ENCODE data around the gene PAXX.

PAXX gene

DNA sequence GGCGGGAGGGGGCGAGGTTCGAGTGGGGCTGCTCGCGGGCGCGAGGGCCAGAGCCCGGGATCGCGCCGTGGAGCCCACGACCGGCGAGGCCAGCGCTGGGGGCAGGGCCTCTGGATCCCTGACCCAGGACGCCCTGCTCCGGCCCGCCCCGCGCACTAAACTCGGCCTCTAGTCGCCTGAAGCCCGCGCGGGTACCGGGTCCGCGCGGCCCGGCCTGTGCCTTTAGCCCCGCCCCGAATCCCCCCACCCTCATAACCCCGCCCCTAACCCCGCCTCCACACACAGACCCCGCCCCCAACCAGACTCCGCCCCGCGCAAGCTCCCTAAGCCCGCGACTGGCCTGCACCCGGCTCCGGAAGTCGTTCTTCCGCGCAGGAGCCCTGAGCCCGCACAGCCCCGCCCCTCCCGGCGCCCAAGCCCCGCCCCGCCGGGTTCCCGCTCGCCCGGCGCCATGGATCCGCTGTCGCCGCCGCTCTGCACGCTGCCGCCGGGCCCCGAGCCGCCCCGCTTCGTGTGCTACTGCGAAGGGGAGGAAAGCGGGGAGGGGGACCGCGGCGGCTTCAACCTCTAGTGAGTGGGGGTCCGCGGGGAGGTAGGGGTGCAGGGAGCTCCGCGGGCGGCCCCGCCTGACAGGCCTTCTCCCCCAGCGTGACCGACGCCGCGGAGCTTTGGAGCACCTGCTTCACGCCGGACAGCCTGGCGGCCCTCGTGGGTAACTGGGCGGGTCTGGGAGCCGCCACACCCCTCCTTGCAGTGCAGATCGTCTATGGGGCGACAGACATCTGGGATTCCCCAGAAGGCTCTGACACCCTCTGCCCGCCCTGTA lies at the start of gene PAXX:
PAXX (plus strand) TSS at position 430 of the 826 bp plus-strand sequence; CDS start at position 452, 22 bp downstream.
- peak; percentile 95 for DNase-seq (ENCODE audit: low spot score)

- no peak for DNase-seq (ENCODE audit: low spot score)
Observed at GRCh38 chr9:136942881-136943230, 49.4 kb upstream of the PAXX start.

- peak; percentile 25 for DNase-seq (ENCODE audit: low spot score)
Observed at GRCh38 chr9:136943291-136944211, 48.7 kb upstream of the PAXX start.

DNA sequence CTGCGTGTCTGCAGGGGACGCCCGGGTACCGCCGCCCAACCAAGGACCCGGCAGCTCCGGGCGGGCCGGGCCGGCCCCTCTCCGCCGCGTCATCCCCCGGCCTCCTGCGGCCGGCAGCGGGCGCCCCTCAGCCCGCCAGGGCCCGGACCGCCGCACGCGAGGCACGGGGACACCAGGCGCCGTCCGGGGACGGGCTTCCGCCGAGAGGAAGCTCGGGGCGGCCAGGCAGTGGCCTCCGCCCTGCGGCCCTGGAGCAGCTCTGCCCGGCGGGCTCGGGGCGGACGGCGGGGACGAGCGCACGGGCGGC lies 48.1 kb upstream of the PAXX start:
- DNase-seq (ENCODE audit: low spot score), result no peak

DNA sequence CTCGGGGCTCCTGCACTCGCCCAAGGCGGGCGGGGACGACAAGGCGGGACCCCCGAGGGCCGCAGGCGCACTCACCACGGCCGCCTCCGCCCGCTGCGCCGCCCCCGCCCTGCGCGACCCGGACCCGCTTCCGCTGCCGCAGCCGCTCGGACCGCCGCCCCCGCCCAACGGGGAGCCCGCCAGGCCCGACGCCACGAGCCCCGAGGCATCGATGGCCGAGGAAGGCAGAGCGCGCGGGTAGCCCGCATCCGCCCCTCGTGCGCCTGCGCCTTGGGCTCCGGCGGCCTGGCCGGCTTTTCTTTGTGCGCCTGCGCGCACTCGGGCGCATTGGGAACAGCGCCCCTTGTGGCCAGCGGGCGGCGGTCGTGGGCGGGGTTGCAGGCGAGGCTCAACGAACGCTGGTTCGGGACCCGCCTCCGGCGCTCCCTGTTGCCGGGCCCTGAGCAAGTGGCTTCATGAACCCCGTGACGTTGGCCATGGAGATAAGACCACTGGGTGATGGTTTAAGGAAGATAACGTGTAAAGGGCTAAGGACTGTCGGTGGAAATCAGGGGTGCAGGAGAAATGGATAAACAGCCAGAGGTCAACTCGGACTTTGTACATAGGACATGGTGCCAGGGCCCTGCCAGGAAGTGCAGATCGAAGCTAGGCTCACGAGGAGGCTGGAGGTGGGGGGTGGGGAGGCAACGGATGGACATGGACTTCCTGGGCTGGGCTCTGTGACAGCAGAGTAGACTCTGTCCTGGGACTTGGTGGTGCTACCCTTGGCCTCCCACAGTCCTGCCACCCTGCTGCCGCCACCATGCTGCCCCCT lies 47.5 kb upstream of the PAXX start, which contains the start of the genes C8G and FBXW5:
C8G (plus strand) TSS at position 725 of the 814 bp plus-strand sequence; CDS start at position 803, 78 bp downstream.
FBXW5 (minus strand) TSS at position 220 of the 814 bp plus-strand sequence. CDS start 655 bp downstream, outside the sequence.
- DNase-seq (ENCODE audit: low spot score), result peak; percentile 95

- DNase-seq (ENCODE audit: low spot score), result no peak
Observed at GRCh38 chr9:136945333-136946227, 46.6 kb upstream of the PAXX start.

GRCh38 chr9:136946228-136947027 lies 45.8 kb upstream of the PAXX start:
- no peak for DNase-seq (ENCODE audit: low spot score)

- no peak for DNase-seq (ENCODE audit: low spot score)
Observed at GRCh38 chr9:136947028-136947891, 45.0 kb upstream of the PAXX start.

GRCh38 chr9:136947955-136948510 lies 44.2 kb upstream of the PAXX start:
- DNase-seq (ENCODE audit: low spot score), result no peak

- no peak for DNase-seq (ENCODE audit: low spot score)
Observed at GRCh38 chr9:136949239-136949816, 42.9 kb upstream of the PAXX start.

- peak; percentile 97 for DNase-seq (ENCODE audit: low spot score)
Observed at GRCh38 chr9:136949817-136950655, 42.2 kb upstream of the PAXX start.

DNA sequence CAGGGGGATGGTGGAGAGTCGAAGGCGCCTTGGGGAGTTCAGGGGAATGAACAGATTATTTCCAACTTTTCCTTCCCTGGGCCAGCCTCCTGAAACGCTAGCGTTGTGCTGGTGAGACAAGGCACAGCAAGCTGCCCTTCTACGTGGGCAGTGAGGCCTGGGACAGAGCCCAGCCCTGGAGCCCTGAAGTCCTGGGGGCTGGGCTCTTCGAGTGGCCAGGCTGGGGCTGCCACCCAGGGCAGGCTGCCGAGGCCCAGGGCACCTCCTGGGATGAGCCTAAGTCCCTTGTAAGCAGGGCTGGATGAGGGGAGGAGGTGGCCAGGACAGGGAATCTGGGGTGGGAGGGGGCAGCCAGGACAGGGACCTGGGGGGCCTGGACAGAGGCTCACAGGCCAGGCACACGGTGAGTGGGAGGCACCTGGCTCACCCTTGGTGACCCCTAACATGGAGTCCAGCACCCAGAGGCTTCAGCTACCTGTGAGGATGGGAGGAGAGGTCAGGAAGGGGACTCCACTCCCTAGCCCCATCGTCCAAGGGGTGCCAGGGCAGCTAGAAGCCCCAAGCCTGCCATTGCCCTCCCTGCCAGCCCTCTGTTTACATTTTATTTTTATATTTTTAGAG lies 41.5 kb upstream of the PAXX start:
- no peak for DNase-seq (ENCODE audit: low spot score)

GRCh38 chr9:136951541-136952320 lies 40.5 kb upstream of the PAXX start, which contains the start of gene LCN12:
LCN12 (plus strand) TSS chr9:136952273; CDS start chr9:136952328, 55 bp downstream.
- no peak for DNase-seq (ENCODE audit: low spot score)

DNA sequence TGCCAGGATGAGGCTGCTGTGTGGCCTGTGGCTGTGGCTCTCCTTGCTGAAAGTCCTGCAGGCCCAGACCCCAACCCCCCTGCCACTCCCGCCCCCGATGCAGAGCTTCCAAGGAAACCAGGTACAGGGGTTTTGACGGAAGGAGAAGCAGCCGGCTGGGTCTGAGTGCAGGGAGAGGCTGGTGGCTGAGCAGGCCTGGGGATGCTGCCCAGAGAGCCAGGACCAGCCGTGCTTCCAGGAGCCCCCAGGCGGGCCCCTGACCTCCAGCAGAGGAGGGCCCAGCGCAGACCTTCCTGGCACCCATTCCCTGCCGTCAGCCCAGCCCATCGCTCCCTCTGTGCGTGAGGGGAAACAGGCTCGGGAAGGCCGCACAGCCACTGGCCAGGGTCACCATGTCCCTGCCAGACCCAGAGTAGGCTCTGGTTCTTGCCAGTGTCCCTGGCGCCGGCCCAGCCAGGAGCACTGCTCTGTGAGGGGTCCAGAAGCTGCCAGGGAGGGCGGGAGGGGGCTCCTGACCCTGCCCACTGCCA lies 39.8 kb upstream of the PAXX start:
- DNase-seq (ENCODE audit: low spot score), result no peak

DNA sequence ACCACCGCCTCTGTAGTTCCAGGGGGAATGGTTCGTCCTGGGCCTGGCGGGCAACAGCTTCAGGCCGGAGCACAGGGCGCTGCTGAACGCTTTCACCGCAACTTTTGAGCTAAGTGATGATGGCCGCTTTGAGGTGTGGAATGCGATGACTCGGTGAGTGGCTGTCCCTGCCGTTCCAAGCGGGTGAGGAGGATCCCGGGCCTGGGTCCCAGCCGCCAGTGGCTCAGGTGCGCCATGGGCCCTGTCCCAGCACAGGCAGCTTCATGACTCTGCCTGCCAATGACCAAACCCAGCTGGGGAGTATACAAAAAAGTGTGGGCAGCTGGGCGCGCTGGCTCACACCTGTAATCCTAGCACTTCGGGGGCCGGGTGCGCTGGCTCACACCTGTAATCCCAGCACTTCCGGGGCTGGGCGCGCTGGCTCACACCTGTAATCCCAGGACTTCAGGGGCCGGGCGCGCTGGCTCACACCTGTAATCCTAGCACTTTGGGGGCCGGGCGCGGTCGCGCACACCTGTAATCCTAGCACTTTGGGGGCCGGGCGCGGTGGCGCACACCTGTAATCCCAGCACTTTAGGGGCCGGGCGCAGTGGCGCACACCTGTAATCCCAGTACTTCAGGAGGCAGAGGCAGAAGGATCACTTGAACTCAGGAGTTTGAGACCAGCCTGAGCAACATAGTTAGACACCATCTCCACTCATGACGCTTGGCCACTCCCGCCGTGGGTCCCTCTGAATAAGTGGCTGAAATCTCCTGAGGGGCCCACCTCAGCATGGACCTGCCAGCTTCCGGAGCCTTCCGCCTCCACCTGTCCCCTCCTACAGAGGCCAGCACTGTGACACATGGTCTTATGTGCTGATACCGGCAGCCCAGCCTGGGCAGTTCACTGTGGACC lies 39.1 kb upstream of the PAXX start:
- DNase-seq (ENCODE audit: low spot score), result no peak

All from activated CD4-positive, alpha-beta T cell treated with anti-CD3 and anti-CD28 coated beads, Interleukin-2, Interleukin-4, amounts not matched to agents 100 ng/mL and 50 ng/mL, durations not matched to agents 16 hours and 8 hours (primary cell).